H9 (cell line): ENCODE results near the gene CLCNKB. TPM values are rescaled to one million over a fixed set of nuclear protein-coding genes. Genes with fewer than 3 reads are reported as not detected.
A peak's percentile ranks its signal among the peaks of the same experiment; 100 is the strongest.

Experiments
- DNase-seq: peaks from one replicate; pipeline ENCODE4 v3.0.0-alpha.2; 2017
- H2AFZ ChIP-seq: one replicate; pipeline ENCODE4 v1.6.1; 2013; ENCODE audit warnings: mild to moderate bottlenecking, low read length, control low read depth, moderate library complexity
- H2AK5ac ChIP-seq: 2 replicates; pipeline ENCODE4 v1.6.1; 2013; ENCODE audit warnings: low read length, control low read depth, mixed read lengths; ENCODE audit not compliant: insufficient read length
- H2BK120ac ChIP-seq: one replicate; pipeline ENCODE4 v1.6.1; 2013; ENCODE audit warnings: low read depth, mild to moderate bottlenecking, low read length, control low read depth, inconsistent platforms; ENCODE audit not compliant: poor library complexity, severe bottlenecking
- H2BK12ac ChIP-seq: 2 replicates; pipeline ENCODE4 v1.6.1; 2013; ENCODE audit warnings: low read length, control low read depth, mixed read lengths, low read depth; ENCODE audit not compliant: insufficient read length
- H2BK15ac ChIP-seq: 2 replicates; pipeline ENCODE4 v1.6.1; 2013; ENCODE audit warnings: low read depth, low read length, control low read depth
- H2BK20ac ChIP-seq: one replicate; pipeline ENCODE4 v1.6.1; 2013; ENCODE audit warnings: low read depth, mild to moderate bottlenecking, low read length, control low read depth, inconsistent platforms; ENCODE audit not compliant: poor library complexity, severe bottlenecking
- H2BK5ac ChIP-seq: 2 replicates; pipeline ENCODE4 v1.6.1; 2013; ENCODE audit warnings: low read length, control low read depth, mixed read lengths; ENCODE audit not compliant: insufficient read length
- H3K14ac ChIP-seq: 2 replicates; pipeline ENCODE4 v1.6.1; 2013; ENCODE audit warnings: low read length, control low read depth; ENCODE audit not compliant: insufficient read depth
- H3K18ac ChIP-seq: 2 replicates; pipeline ENCODE4 v1.6.1; 2013; ENCODE audit warnings: low read depth, mild to moderate bottlenecking, mixed read lengths, low read length, control low read depth; ENCODE audit not compliant: insufficient read length
- H3K23ac ChIP-seq: 2 replicates; pipeline ENCODE4 v1.6.1; 2013; ENCODE audit warnings: low read length, control low read depth, mixed read lengths, low read depth; ENCODE audit not compliant: insufficient read length
- H3K23me2 ChIP-seq: 2 replicates; pipeline ENCODE4 v1.6.1; 2013; ENCODE audit warnings: low read depth, mild to moderate bottlenecking, mixed read lengths, low read length, control low read depth; ENCODE audit not compliant: insufficient read length, poor library complexity, severe bottlenecking
- H3K27ac ChIP-seq: 2 replicates; pipeline ENCODE4 v1.5.1; 2013; ENCODE audit warnings: low read length, control low read depth, mixed read lengths, low read depth; ENCODE audit not compliant: insufficient read length
- H3K27me3 ChIP-seq: 2 replicates; pipeline ENCODE4 v1.6.1; 2013; ENCODE audit warnings: low read length, control low read depth, inconsistent platforms; ENCODE audit not compliant: insufficient read depth
- H3K4ac ChIP-seq: 2 replicates; pipeline ENCODE4 v1.6.1; 2013; ENCODE audit warnings: low read depth, mild to moderate bottlenecking, control low read depth, inconsistent platforms, low read length, moderate library complexity
- H3K4me1 ChIP-seq: 2 replicates; pipeline ENCODE4 v1.6.1; 2013; ENCODE audit warnings: low read length, control low read depth, inconsistent platforms; ENCODE audit not compliant: insufficient read depth
- H3K4me2 ChIP-seq: 2 replicates; pipeline ENCODE4 v1.6.1; 2013; ENCODE audit warnings: low read length, control low read depth, mixed read lengths; ENCODE audit not compliant: insufficient read length, insufficient read depth
- H3K56ac ChIP-seq: 2 replicates; pipeline ENCODE4 v1.6.1; 2013; ENCODE audit warnings: low read depth, mild to moderate bottlenecking, mixed read lengths, low read length, control low read depth; ENCODE audit not compliant: insufficient read length
- H3K79me1 ChIP-seq: 2 replicates; pipeline ENCODE4 v1.6.1; 2013; ENCODE audit warnings: low read depth, mild to moderate bottlenecking, moderate library complexity, low read length, control low read depth, inconsistent platforms; ENCODE audit not compliant: insufficient read depth, poor library complexity, severe bottlenecking
- H3K79me2 ChIP-seq: 2 replicates; pipeline ENCODE4 v1.6.1; 2013; ENCODE audit warnings: low read length, control low read depth, inconsistent platforms; ENCODE audit not compliant: insufficient read depth
- H3K9ac ChIP-seq: 2 replicates; pipeline ENCODE4 v1.6.1; 2013; ENCODE audit warnings: low read length, control low read depth, mixed read lengths; ENCODE audit not compliant: insufficient read length; ENCODE audit errors: extremely low read depth
- H3K9me3 ChIP-seq: one replicate; pipeline ENCODE4 v1.6.1; 2013; ENCODE audit warnings: low read depth, low read length, inconsistent platforms; ENCODE audit not compliant: control insufficient read depth
- H3T11ph ChIP-seq: one replicate; pipeline ENCODE4 v1.6.1; 2013; ENCODE audit warnings: mild to moderate bottlenecking, low read length, control low read depth, inconsistent platforms
- H4K20me1 ChIP-seq: one replicate; pipeline ENCODE4 v1.6.1; 2013; ENCODE audit not compliant: control insufficient read depth, insufficient read length, insufficient read depth
- H4K5ac ChIP-seq: 2 replicates; pipeline ENCODE4 v1.6.1; 2013; ENCODE audit warnings: low read depth, mild to moderate bottlenecking, mixed read lengths, low read length, control low read depth; ENCODE audit not compliant: insufficient read length
- H4K8ac ChIP-seq: replicated peaks from 2 replicates; pipeline ENCODE4 v1.6.1; 2013; ENCODE audit warnings: low read length, control low read depth, mixed read lengths, low read depth; ENCODE audit not compliant: insufficient read length
- H4K91ac ChIP-seq: 2 replicates; pipeline ENCODE4 v1.6.1; 2013; ENCODE audit warnings: low read depth, mild to moderate bottlenecking, moderate library complexity, mixed read lengths, low read length, control low read depth; ENCODE audit not compliant: insufficient read length
- H3K27ac Mint-ChIP-seq, 3 experiments: 2 replicates in 2 of 3; 3 replicates in 1 of 3; pipeline ENCODE4 v1.8.0; 2020 to 2021; ENCODE audit warnings: mixed read lengths in 3 of 3, mild to moderate bottlenecking in 1 of 3, moderate library complexity in 1 of 3
- H3K27me3 Mint-ChIP-seq: 2 replicates; pipeline ENCODE4 v1.8.0; 2021; ENCODE audit warnings: low read depth, mild to moderate bottlenecking, moderate library complexity, mixed read lengths
- H3K36me3 Mint-ChIP-seq, 3 experiments: 2 replicates in 2 of 3; 3 replicates in 1 of 3; pipeline ENCODE4 v1.8.0; 2020 to 2021; ENCODE audit warnings: low read depth in 3 of 3, mixed read lengths in 3 of 3; ENCODE audit not compliant: insufficient read depth in 1 of 3
- H3K4me1 Mint-ChIP-seq, 2 experiments: 2 replicates each; pipeline ENCODE4 v1.8.0; 2020; ENCODE audit warnings: mixed read lengths in 2 of 2
- H3K4me3 Mint-ChIP-seq, 2 experiments: 2 replicates in 1 of 2; 3 replicates in 1 of 2; pipeline ENCODE4 v1.8.0; 2020 to 2021; ENCODE audit warnings: mild to moderate bottlenecking in 2 of 2, mixed read lengths in 2 of 2, moderate library complexity in 1 of 2
- H3K9me3 Mint-ChIP-seq, 2 experiments: 2 replicates in 1 of 2; 3 replicates in 1 of 2; pipeline ENCODE4 v1.8.0; 2020; ENCODE audit warnings: mild to moderate bottlenecking in 2 of 2, mixed read lengths in 2 of 2, moderate library complexity in 1 of 2
- CTCF ChIP-seq: fragments of 200-600 bp; sonication (generic); conservative IDR thresholded peaks from 3 replicates; pipeline ENCODE4 v1.8.0; 2021; ENCODE audit warnings: antibody characterized with exemption, mild to moderate bottlenecking
- WGBS: extraction: QIAGEN DNeasy Blood & Tissue Kit; methylation state at CpG from one replicate; pipeline ENCODE4 v1.1.7; 2013; ENCODE audit warnings: missing lambda C conversion rate, low lambda C conversion rate, mixed read lengths; ENCODE audit not compliant: insufficient read length; ENCODE audit errors: extremely low coverage; 5-methylcytosine and 5-hydroxymethylcytosine counted together
- total RNA-seq: library from RNA; stranded (reverse); gene quantifications from 2 replicates; pipeline ENCODE4 v1.2.1, GENCODE V29; 2021

CLCNKB gene
- total RNA-seq, 1 experiment from 2014 or later = 1.7 TPM

- no peaks in the 10 kb centered on the region for H3K79me1 ChIP-seq
- no peak overlapping the region for H4K8ac ChIP-seq
- H3K27ac ChIP-seq = no peak overlapping the region
- no peaks in the 10 kb centered on the region for H3K79me2 ChIP-seq
- no CpG with 5 or more reads among the region's 15 CpGs for WGBS
- no peak overlapping the region for H3K4ac ChIP-seq
- H3T11ph ChIP-seq = no peak overlapping the region
- H3K23me2 ChIP-seq = no peaks in the 10 kb centered on the region
- no peak for TF ChIP-seq CTCF
- no peak overlapping the region for H4K5ac ChIP-seq
- H4K20me1 ChIP-seq = no peaks in the 10 kb centered on the region
- no peak overlapping the region for H2AK5ac ChIP-seq
- Mint-ChIP-seq H3K27me3 (peaks cover 23% of the 10 kb centered on the region), H3K9me3 (no peaks in the 10 kb centered on the region), H3K36me3 (no peaks in the 10 kb centered on the region), H3K4me3 (no peak overlapping the region; a peak in 1 of 5 replicates), H3K4me1 (peaks cover 33 to 39% of the 10 kb centered on the region in 2 experiments), H3K27ac (peak overlapping the region in 1 of 3 experiments; percentile 29; a peak in 2 of 7 replicates)
- no peak overlapping the region for H4K91ac ChIP-seq
- H3K23ac ChIP-seq = no peak overlapping the region
- H3K9ac ChIP-seq = no peak overlapping the region
- H3K4me1 ChIP-seq = peaks cover 3% of the 10 kb centered on the region; the same call in 1 of the 2 replicates
- no peak overlapping the region for H2BK12ac ChIP-seq
- no peak overlapping the region for H3K56ac ChIP-seq
- no peaks in the 10 kb centered on the region for H3K27me3 ChIP-seq
- no peaks in the 10 kb centered on the region for H3K9me3 ChIP-seq
- no peak overlapping the region for H2BK120ac ChIP-seq
- no peak overlapping the region for H2BK15ac ChIP-seq
- DNase-seq = no peak
- H3K18ac ChIP-seq = no peak overlapping the region
- H2BK5ac ChIP-seq = no peak overlapping the region
- H2AFZ ChIP-seq = no peak overlapping the region
- no peak overlapping the region for H2BK20ac ChIP-seq
- no peak overlapping the region for H3K14ac ChIP-seq
- no peak overlapping the region for H3K4me2 ChIP-seq
Observed at GRCh38 chr1:16063226-16063829, 19.7 kb downstream of the CLCNKB start.
